GM13977 (cell line): Measurements from ENCODE around the gene TOP2A.
"Not testable (repeated sequence)": the region's sequence is repeated elsewhere in the genome, so short reads cannot be mapped to it uniquely, and the experiment has no call there.

Experiments used
- DNase-seq: peaks from one replicate; pipeline ENCODE4 v3.0.0; 2012; ENCODE audit warnings: low spot score
- CTCF ChIP-seq: IDR thresholded peaks from 2 replicates; pipeline ENCODE4 v1.5.1; 2012; ENCODE audit warnings: mild to moderate bottlenecking, control low read depth; ENCODE audit not compliant: insufficient read depth; ENCODE audit errors: extremely low read depth, missing control alignments
- in situ Hi-C: fragments of 300-500 bp; cut with MboI; formaldehyde crosslinking; loops from one replicate; pipeline ENCODE4 v1.12.0; 2022; ENCODE audit warnings: low sequenced_read_pairs, low pct_unique_long_range_greater_than_20kb, mixed read lengths, inconsistent platforms; ENCODE audit not compliant: unreplicated experiment

TOP2A gene

GRCh38 chr17:40371261-40371929 is 46.3 kb downstream of the TOP2A start:
- peak; percentile 45 for DNase-seq
- no peak for TF ChIP-seq CTCF
- in situ Hi-C loops = no loop called here

GRCh38 chr17:40369923-40370322 is 47.8 kb downstream of the TOP2A start:
- in situ Hi-C loops = loop anchor here (10.0 kb wide), 1 partner anchor 165 kb away; no protein-coding TSS in a partner anchor
- no peak for DNase-seq
- TF ChIP-seq CTCF = no peak

- not testable (repeated sequence) for DNase-seq
- in situ Hi-C loops = loop anchor here (10.0 kb wide), 1 partner anchor 167 kb away; no protein-coding TSS in a partner anchor
Measured at GRCh38 chr17:40367728-40368127, 50.0 kb downstream of the TOP2A start.

- in situ Hi-C loops = loop anchor here (10.0 kb wide), 1 partner anchor 168 kb away; no protein-coding TSS in a partner anchor
- no peak for TF ChIP-seq CTCF
- no peak for DNase-seq
Measured at GRCh38 chr17:40366861-40367518, 50.7 kb downstream of the TOP2A start.

- peak; percentile 10 for DNase-seq
- TF ChIP-seq CTCF = no peak
- in situ Hi-C loops = loop anchor here (10.0 kb wide), 1 partner anchor 169 kb away; no protein-coding TSS in a partner anchor
Measured at GRCh38 chr17:40366076-40366860, 51.4 kb downstream of the TOP2A start.

GRCh38 chr17:40364906-40365305 is 52.8 kb downstream of the TOP2A start:
- no peak for TF ChIP-seq CTCF
- no peak for DNase-seq
- in situ Hi-C loops = loop anchor here (10.0 kb wide), 1 partner anchor 170 kb away; no protein-coding TSS in a partner anchor
